ENCODE results near the gene COL26A1.

- TF ChIP-seq CTCF (IDR thresholded peaks at IDR 0.05; ENCODE audit: poor library complexity) (no peak), EZH2 (IDR thresholded peaks at IDR 0.05; ENCODE audit: borderline replicate concordance) (no peak)
Observed at GRCh38 chr7:101547916-101548661, 185.4 kb downstream of the COL26A1 start.
